Posterior vena cava (tissue), 2 donors: Measurements from ENCODE around the gene RGS14. TPM values are rescaled to one million over a fixed set of nuclear protein-coding genes. Genes with fewer than 3 reads are reported as not detected.

ENCODE experiments used
- DNase-seq: peaks from one replicate; pipeline ENCODE4 v3.0.0-alpha.2; 2020; ENCODE audit warnings: low spot score
- intact Hi-C, 2 donors: fragments of 100-400 bp; cut with DNase I; formaldehyde crosslinking; loops; one replicate each; pipeline versions ENCODE4 v1.14.1 to v1.14.2; 2022 to 2023
- total RNA-seq, 2 donors: library from RNA; stranded (reverse); fragmentation: NEBNext Ultra II Directional; extraction: Animal tissue kit (Norgen Biotek cat#: 25700); gene quantifications; one replicate each; pipeline ENCODE4 v1.2.1, GENCODE V29; 2021
- donor health status: DM: yes; HTN: yes; CAD: no.
- donor health status: DM: yes; HTN: yes; CAD: no.

RGS14 gene
- total RNA-seq, 2 donors from 2014 or later: 11.3 to 13.4 TPM

- intact Hi-C loops: no loop called here
- peak; percentile 58 for DNase-seq
Measured at GRCh38 chr5:177320879-177321278, 36.8 kb upstream of the RGS14 start.

- DNase-seq: peak; percentile 14
- intact Hi-C loops: no loop called here
Measured at GRCh38 chr5:177325868-177326381, 31.8 kb upstream of the RGS14 start.

- intact Hi-C loops: loop anchor here in 1 of 2 donors (1.0 kb wide), 1 partner anchor 12 kb away; no protein-coding TSS in a partner anchor
- peak; percentile 90 for DNase-seq
Measured at GRCh38 chr5:177327539-177328522, 29.9 kb upstream of the RGS14 start.

GRCh38 chr5:177328545-177329231 lies 29.0 kb upstream of the RGS14 start:
- DNase-seq: peak; percentile 57
- intact Hi-C loops: no loop called here

- intact Hi-C loops: loop anchor here in 1 of 2 donors (5.0 kb wide), 1 partner anchor 418 kb away; no protein-coding TSS in a partner anchor
- DNase-seq: peak; percentile 35
Measured at GRCh38 chr5:177329883-177330282, 27.8 kb upstream of the RGS14 start.

GRCh38 chr5:177330991-177331842 lies 26.5 kb upstream of the RGS14 start:
- intact Hi-C loops: loop anchor here in 1 of 2 donors (5.0 kb wide), 1 partner anchor 419 kb away; no protein-coding TSS in a partner anchor
- peak; percentile 67 for DNase-seq

- intact Hi-C loops: loop anchor here in 1 of 2 donors (5.0 kb wide), 1 partner anchor 420 kb away; no protein-coding TSS in a partner anchor
- peak; percentile 73 for DNase-seq
Measured at GRCh38 chr5:177332031-177332895, 25.5 kb upstream of the RGS14 start.

- intact Hi-C loops: loop anchor here in 1 of 2 donors (5.0 kb wide), 1 partner anchor 421 kb away; no protein-coding TSS in a partner anchor
- no peak for DNase-seq
Measured at GRCh38 chr5:177332896-177333260, 24.8 kb upstream of the RGS14 start.

- intact Hi-C loops: loop anchor here in 1 of 2 donors (5.0 kb wide), 1 partner anchor 421 kb away; no protein-coding TSS in a partner anchor
- peak; percentile 42 for DNase-seq
Measured at GRCh38 chr5:177333420-177334154, 24.1 kb upstream of the RGS14 start.

GRCh38 chr5:177334155-177334551 lies 23.6 kb upstream of the RGS14 start:
- peak; percentile 29 for DNase-seq
- intact Hi-C loops: loop anchor here in 1 of 2 donors (5.0 kb wide), 1 partner anchor 422 kb away; no protein-coding TSS in a partner anchor

GRCh38 chr5:177334781-177335700 lies 22.7 kb upstream of the RGS14 start:
- DNase-seq: peak; percentile 49
- intact Hi-C loops: loop anchor here in 1 of 2 donors (5.0 kb wide), 1 partner anchor 423 kb away; no protein-coding TSS in a partner anchor

- intact Hi-C loops: no loop called here
- peak; percentile 28 for DNase-seq
Measured at GRCh38 chr5:177335701-177336065, 22.0 kb upstream of the RGS14 start.

GRCh38 chr5:177336112-177336511 lies 21.6 kb upstream of the RGS14 start:
- DNase-seq: peak; percentile 55
- intact Hi-C loops: no loop called here

GRCh38 chr5:177336603-177337494 lies 20.9 kb upstream of the RGS14 start:
- DNase-seq: peak; percentile 82
- intact Hi-C loops: no loop called here
